ENCODE data around the gene PTPRM.

- TF ChIP-seq CTCF (IDR thresholded peaks at IDR 0.05) (no peak), EP300 (IDR thresholded peaks at IDR 0.05) (no peak), POLR2AphosphoS5 (IDR thresholded peaks at IDR 0.05) (no peak)
Measured at GRCh38 chr18:8041526-8042111, 474.5 kb downstream of the PTPRM start.

All from gastroesophageal sphincter (tissue), 3 donors.